Measurements from ENCODE around the gene CGGBP1.
A peak's percentile ranks its signal among the peaks of the same experiment; 100 is the strongest.
"Not testable (repeated sequence)": the region's sequence is repeated elsewhere in the genome, so short reads cannot be mapped to it uniquely, and the experiment has no call there.

Gene CGGBP1

GRCh38 chr3:88034491-88035275, 24.1 kb downstream of the CGGBP1 start:
- no peak for DNase-seq (ENCODE audit: low spot score)

- DNase-seq (ENCODE audit: low spot score) = no peak
These were observed 25.0 kb downstream of the CGGBP1 start for GRCh38 chr3:88033808-88034207.

DNA sequence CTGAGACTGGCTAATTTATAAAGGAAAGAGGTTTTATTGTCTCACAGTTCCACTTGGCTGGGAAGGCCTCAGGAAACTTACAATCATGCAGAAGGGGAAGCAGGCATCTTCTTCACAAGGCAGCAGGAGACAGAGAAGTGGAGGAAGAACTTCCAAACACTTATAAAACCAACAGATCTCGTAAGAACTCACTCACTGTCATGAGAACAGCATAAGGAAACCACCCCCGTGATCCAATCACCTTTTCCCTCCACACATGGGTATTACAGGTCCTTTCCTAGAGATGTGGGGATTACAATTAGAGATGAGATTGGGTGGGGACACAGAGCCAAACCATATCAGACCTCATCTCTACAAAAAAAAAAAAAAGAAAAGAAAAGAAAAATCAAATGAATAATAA, 25.7 kb downstream of the CGGBP1 start:
- DNase-seq (ENCODE audit: low spot score) = no peak

GRCh38 chr3:88032245-88032644, 26.6 kb downstream of the CGGBP1 start:
- DNase-seq (ENCODE audit: low spot score) = no peak

DNA sequence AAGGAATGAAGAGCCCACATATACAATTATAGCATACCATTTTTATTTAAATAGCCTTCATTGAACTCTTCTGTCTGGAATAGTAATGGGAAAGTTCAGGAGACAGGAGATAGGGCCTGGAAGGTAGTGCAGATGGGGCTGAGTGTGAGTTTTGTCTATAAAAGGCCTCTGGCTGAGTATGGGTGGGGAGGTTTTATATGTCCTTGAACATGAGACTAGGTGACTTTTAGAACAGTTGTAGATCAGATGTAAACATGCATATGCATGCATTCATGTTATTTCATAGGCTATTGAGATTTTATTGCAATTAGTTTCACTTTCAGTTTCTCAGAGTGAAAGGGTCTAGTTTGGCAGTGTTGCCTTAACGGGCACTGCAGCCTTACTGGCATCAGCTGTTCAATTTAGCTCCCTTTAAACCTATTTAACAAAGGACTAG, 27.1 kb downstream of the CGGBP1 start:
- DNase-seq (ENCODE audit: low spot score) = peak; percentile 27

- DNase-seq (ENCODE audit: low spot score) = no peak
These were observed 28.6 kb downstream of the CGGBP1 start for GRCh38 chr3:88030210-88030609.

- no peak for DNase-seq (ENCODE audit: low spot score)
These were observed 29.9 kb downstream of the CGGBP1 start for GRCh38 chr3:88028876-88029275.

DNA sequence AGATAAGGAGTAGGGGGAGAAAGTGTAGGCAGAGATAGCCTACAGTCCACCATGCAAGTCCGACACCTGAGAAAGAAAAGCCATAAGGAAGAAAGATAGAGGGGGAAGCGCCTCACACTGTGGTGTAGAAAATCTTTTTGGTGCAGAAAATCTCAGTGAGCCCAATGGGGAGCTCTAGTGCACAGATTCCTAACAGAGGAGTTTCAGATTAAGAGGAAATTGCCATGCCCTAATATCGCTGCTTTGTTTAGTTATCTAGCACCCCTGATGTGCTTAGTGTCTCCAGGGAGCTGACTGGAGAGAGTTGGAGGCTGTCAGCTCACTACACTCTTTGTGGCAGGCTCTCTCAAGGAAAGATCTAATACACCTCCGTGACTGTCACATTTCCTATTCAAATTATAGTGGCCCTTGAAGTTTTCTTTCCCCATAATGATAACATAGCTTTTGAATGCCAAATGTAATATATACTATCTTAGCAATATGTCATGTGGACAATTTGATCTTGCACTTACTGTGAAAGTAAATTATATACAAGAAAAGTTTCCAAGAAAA, 33.7 kb downstream of the CGGBP1 start:
- DNase-seq (ENCODE audit: low spot score) = no peak

DNA sequence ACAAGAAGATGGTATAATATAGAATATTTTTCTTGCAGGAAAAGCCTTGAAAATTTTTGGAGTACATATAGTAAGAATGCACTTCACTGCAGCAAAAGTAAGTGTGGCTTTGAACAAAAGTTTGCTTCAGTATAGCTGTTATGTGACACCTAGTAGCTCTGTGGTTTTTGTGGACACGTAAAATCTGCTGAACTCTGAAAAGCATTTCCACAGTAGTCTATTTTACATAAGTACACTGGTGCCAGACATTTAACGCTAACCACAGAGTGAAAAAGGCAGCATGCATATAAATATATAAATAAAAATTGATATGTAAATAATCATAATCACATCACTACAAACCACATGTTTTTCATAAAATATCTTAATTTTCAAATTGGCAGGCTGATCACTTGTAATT, 39.8 kb downstream of the CGGBP1 start:
- DNase-seq (ENCODE audit: low spot score) = no peak

- DNase-seq (ENCODE audit: low spot score) = not testable (repeated sequence)
These were observed 43.1 kb downstream of the CGGBP1 start for GRCh38 chr3:88015656-88016055.

DNA sequence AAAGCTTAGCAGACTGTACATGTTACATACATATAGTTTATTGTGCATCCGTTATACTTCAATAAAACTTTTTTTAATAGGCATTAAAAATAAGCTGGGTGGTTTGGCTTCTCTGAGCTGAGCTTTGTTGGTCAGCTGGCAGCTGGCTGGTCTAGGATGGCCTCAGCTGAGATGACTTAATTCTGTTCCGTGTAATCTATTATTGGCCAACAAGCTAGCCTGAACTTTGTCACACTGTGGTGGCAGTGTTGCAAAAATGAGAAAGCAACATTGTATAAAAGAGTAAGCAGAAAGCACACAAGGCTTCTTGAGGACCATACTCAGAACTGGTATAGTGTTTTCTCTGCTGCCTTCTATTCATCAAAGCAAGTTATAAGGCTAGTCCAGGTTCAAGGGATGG, 45.2 kb downstream of the CGGBP1 start:
- no peak for DNase-seq (ENCODE audit: low spot score)

DNA sequence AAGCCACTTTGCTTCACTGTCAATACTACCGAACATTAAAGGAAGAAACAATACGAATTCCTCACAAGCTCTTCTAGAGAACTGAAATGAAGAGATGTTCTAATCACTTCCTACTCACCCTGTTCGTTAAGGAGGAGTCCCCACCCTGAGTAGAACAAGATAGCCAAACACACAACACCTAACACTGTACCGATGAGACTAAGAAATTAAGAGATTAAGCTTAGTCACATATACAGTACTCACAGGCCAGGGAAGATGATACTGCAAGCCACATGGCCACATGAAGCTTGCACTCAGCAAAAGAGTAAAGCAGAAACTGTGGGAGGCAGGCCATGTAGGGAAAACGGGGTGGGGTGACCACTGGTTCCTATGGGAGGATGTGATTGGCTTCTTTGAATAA, 48.0 kb downstream of the CGGBP1 start:
- no peak for DNase-seq (ENCODE audit: low spot score)

- DNase-seq (ENCODE audit: low spot score) = no peak
These were observed 49.7 kb downstream of the CGGBP1 start for GRCh38 chr3:88009066-88009465.

DNA sequence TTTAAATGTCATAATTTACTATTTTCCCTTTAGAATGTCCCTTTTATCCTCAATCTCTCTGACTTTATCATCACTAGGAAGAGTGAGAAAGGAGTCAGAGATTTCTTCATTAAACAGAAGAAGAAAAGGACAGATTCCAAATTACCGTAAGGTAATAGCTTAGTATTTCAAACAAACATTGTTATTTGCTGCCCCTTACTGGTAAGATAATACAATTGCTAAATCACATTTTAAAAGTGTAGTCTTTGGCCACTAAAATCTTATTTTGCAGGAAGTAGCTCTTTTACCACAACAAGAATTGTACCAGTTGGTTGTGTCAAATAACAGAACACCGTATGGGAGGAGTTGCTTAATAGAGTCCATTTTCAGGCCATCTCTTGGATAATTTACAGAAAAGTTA, 53.7 kb downstream of the CGGBP1 start:
- DNase-seq (ENCODE audit: low spot score) = peak; percentile 18

DNA sequence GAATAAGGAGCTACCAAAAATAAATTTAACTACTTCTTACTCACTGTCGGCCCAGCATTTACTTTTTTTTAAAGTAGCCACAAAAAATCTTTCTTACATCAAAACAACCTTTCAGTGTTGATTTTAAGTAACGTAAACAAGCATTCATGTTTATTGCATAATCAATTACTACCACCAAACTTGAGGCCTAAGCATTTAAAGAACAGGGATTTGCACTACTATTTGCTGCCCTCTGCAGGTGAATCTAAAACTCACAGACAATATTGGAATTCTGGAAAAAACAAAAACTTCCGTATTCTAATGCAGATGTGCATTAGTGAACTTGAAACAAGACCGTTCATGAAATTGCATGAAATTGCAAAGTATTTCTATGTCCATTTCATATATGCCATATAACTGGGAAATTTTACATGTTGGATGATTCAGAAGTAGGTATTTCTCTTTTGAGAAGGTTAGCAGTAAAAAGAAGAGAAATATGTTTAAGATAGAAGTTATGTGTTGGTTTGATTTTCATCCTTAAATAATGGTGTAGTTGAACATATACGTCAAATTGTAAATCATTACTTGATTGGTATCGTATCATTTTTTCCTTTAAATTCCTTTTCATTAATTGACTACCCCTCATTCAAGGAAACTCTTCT, 55.6 kb downstream of the CGGBP1 start:
- peak; percentile 17 for DNase-seq (ENCODE audit: low spot score)

- no peak for DNase-seq (ENCODE audit: low spot score)
These were observed 56.4 kb downstream of the CGGBP1 start for GRCh38 chr3:88002448-88002847.

Measured in hepatic stellate cell (primary cell).